Measurements from ENCODE around the gene PRM2. TPM values are rescaled to one million over a fixed set of nuclear protein-coding genes. Genes with fewer than 3 reads are reported as not detected.

PRM2 gene
- total and polyA plus RNA-seq, 2 of the 8 experiments (the other 6 are each of a cell fraction or from before 2014, with no cell fraction given), result not detected

DNA sequence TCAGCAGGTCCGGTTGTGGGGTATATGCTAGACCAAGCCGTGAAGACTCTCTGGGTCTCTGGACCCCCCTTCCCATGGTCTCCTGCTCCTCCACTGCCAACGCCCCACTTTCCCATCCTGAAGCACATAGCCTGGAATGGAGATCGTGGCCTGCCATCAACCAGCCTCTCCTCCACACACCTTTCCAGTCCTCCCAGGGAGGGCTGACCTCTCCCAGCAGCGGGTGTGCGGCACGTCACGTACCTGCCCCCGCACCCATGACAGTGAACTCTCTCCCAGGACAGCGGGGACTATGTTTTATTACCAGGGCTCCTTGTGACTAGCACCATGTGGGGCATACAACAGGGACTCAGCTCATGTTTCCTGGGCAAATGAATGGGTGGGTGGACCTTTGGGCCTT, 4.7 kb downstream of the PRM2 start (continued):
- TF ChIP-seq, protein P1, sequence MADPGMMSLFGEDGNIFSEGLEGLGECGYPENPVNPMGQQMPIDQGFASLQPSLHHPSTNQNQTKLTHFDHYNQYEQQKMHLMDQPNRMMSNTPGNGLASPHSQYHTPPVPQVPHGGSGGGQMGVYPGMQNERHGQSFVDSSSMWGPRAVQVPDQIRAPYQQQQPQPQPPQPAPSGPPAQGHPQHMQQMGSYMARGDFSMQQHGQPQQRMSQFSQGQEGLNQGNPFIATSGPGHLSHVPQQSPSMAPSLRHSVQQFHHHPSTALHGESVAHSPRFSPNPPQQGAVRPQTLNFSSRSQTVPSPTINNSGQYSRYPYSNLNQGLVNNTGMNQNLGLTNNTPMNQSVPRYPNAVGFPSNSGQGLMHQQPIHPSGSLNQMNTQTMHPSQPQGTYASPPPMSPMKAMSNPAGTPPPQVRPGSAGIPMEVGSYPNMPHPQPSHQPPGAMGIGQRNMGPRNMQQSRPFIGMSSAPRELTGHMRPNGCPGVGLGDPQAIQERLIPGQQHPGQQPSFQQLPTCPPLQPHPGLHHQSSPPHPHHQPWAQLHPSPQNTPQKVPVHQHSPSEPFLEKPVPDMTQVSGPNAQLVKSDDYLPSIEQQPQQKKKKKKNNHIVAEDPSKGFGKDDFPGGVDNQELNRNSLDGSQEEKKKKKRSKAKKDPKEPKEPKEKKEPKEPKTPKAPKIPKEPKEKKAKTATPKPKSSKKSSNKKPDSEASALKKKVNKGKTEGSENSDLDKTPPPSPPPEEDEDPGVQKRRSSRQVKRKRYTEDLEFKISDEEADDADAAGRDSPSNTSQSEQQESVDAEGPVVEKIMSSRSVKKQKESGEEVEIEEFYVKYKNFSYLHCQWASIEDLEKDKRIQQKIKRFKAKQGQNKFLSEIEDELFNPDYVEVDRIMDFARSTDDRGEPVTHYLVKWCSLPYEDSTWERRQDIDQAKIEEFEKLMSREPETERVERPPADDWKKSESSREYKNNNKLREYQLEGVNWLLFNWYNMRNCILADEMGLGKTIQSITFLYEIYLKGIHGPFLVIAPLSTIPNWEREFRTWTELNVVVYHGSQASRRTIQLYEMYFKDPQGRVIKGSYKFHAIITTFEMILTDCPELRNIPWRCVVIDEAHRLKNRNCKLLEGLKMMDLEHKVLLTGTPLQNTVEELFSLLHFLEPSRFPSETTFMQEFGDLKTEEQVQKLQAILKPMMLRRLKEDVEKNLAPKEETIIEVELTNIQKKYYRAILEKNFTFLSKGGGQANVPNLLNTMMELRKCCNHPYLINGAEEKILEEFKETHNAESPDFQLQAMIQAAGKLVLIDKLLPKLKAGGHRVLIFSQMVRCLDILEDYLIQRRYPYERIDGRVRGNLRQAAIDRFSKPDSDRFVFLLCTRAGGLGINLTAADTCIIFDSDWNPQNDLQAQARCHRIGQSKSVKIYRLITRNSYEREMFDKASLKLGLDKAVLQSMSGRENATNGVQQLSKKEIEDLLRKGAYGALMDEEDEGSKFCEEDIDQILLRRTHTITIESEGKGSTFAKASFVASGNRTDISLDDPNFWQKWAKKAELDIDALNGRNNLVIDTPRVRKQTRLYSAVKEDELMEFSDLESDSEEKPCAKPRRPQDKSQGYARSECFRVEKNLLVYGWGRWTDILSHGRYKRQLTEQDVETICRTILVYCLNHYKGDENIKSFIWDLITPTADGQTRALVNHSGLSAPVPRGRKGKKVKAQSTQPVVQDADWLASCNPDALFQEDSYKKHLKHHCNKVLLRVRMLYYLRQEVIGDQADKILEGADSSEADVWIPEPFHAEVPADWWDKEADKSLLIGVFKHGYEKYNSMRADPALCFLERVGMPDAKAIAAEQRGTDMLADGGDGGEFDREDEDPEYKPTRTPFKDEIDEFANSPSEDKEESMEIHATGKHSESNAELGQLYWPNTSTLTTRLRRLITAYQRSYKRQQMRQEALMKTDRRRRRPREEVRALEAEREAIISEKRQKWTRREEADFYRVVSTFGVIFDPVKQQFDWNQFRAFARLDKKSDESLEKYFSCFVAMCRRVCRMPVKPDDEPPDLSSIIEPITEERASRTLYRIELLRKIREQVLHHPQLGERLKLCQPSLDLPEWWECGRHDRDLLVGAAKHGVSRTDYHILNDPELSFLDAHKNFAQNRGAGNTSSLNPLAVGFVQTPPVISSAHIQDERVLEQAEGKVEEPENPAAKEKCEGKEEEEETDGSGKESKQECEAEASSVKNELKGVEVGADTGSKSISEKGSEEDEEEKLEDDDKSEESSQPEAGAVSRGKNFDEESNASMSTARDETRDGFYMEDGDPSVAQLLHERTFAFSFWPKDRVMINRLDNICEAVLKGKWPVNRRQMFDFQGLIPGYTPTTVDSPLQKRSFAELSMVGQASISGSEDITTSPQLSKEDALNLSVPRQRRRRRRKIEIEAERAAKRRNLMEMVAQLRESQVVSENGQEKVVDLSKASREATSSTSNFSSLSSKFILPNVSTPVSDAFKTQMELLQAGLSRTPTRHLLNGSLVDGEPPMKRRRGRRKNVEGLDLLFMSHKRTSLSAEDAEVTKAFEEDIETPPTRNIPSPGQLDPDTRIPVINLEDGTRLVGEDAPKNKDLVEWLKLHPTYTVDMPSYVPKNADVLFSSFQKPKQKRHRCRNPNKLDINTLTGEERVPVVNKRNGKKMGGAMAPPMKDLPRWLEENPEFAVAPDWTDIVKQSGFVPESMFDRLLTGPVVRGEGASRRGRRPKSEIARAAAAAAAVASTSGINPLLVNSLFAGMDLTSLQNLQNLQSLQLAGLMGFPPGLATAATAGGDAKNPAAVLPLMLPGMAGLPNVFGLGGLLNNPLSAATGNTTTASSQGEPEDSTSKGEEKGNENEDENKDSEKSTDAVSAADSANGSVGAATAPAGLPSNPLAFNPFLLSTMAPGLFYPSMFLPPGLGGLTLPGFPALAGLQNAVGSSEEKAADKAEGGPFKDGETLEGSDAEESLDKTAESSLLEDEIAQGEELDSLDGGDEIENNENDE (IDR thresholded peaks at IDR 0.05; ENCODE audit: insufficient replicate concordance, low read length), result no peak
- TF ChIP-seq NRF1 (IDR thresholded peaks at IDR 0.05; ENCODE audit: low read depth, low read length) (no peak), HDAC6 (IDR thresholded peaks at IDR 0.05; ENCODE audit: low read depth, low read length) (no peak), SIRT6 (IDR thresholded peaks at IDR 0.05; ENCODE audit: low read length) (no peak)

All from H1 (cell line).